Epidermal melanocyte (primary cell): ENCODE results near the gene BCL7A.
"Not testable (repeated sequence)": the region's sequence is repeated elsewhere in the genome, so short reads cannot be mapped to it uniquely, and the experiment has no call there.

Experiments
- DNase-seq: peaks from one replicate; pipeline ENCODE4 v3.0.0; 2011; ENCODE audit warnings: low spot score; ENCODE audit not compliant: insufficient read length

The BCL7A gene

GRCh38 chr12:122021822-122022392 is at the start of gene BCL7A:
BCL7A (plus strand) TSS chr12:122021884; CDS start chr12:122022092, 208 bp downstream.
- DNase-seq: peak; percentile 48

GRCh38 chr12:121974026-121974985 is 47.4 kb upstream of the BCL7A start:
- DNase-seq: no peak

- no peak for DNase-seq
Measured at GRCh38 chr12:121975021-121975420, 46.7 kb upstream of the BCL7A start.

GRCh38 chr12:121976950-121977349 is 44.7 kb upstream of the BCL7A start:
- DNase-seq: no peak

- DNase-seq: no peak
Measured at GRCh38 chr12:121980191-121980891, 41.3 kb upstream of the BCL7A start.

GRCh38 chr12:121980892-121981272 is 40.8 kb upstream of the BCL7A start:
- DNase-seq: no peak

- DNase-seq: no peak
Measured at GRCh38 chr12:121981456-121981855, 40.2 kb upstream of the BCL7A start.

GRCh38 chr12:121982950-121983349 is 38.7 kb upstream of the BCL7A start:
- no peak for DNase-seq

- no peak for DNase-seq
Measured at GRCh38 chr12:121983536-121984210, 38.0 kb upstream of the BCL7A start.

- no peak for DNase-seq
Measured at GRCh38 chr12:121986489-121987245, 35.0 kb upstream of the BCL7A start.

GRCh38 chr12:121988519-121988918 is 33.2 kb upstream of the BCL7A start:
- not testable (repeated sequence) for DNase-seq

- DNase-seq: no peak
Measured at GRCh38 chr12:121989276-121990113, 32.2 kb upstream of the BCL7A start.

GRCh38 chr12:121990114-121990647 is 31.5 kb upstream of the BCL7A start:
- no peak for DNase-seq

- no peak for DNase-seq
Measured at GRCh38 chr12:121990692-121991603, 30.7 kb upstream of the BCL7A start.

- DNase-seq: peak; percentile 71
Measured at GRCh38 chr12:121992059-121992879, 29.4 kb upstream of the BCL7A start.

- DNase-seq: no peak
Measured at GRCh38 chr12:121996050-121996944, 25.4 kb upstream of the BCL7A start.
